Brain microvascular endothelial cell (primary cell): ENCODE data around the gene STH.

Experiments used
- DNase-seq: peaks from one replicate; pipeline ENCODE4 v3.0.0-alpha.2; 2020
- H3K27ac ChIP-seq: fragments of 250-450 bp; sonication (Bioruptor Pico); 2 replicates; pipeline ENCODE4 v1.5.1; 2020; ENCODE audit warnings: mild to moderate bottlenecking, moderate library complexity
- H3K27me3 ChIP-seq: fragments of 250-450 bp; sonication (Bioruptor Pico); replicated peaks from 2 replicates; pipeline ENCODE4 v1.5.1; 2020; ENCODE audit warnings: mild to moderate bottlenecking
- H3K36me3 ChIP-seq: fragments of 250-450 bp; sonication (Bioruptor Pico); replicated peaks from 2 replicates; pipeline ENCODE4 v1.5.1; 2020; ENCODE audit warnings: mild to moderate bottlenecking
- H3K4me3 ChIP-seq: 2 replicates; pipeline ENCODE4 v1.5.1; 2011; ENCODE audit warnings: low read depth, mild to moderate bottlenecking, control low read depth, low read length, moderate library complexity
- in situ Hi-C: cut with HindIII; loops from 2 replicates; pipeline ENCODE4 v1.10.0; 2017; ENCODE audit warnings: low sequenced_read_pairs, low pct_ligation_motif_present
- TF ChIP-seq, protein P1 (sequence below): IDR thresholded peaks from 2 replicates; pipeline ENCODE4 v1.5.1; 2011; ENCODE audit warnings: low read depth, mild to moderate bottlenecking, moderate library complexity, low read length, control low read depth, inconsistent platforms; ENCODE audit errors: missing control alignments

Gene STH

DNA sequence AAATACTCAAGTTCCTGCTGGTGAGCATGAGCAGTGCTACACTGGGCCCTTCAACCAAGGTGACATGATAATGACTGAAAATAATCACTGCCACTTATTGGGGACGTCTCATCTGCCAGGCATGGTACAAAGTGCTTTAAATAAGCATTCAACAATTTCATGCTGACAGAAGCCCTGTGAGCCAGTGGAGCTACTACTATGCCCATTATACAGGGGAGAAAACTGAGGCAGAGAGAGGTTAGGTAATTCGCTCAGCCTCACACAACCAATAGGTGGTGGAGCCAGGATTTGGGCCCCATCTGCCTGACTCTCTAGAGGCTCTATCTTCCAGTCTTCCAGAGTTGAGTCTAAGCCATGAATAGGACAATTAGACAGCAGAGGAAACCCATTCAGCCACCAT is 30.3 kb upstream of the STH start:
- H3K36me3 ChIP-seq: no peaks in the 10 kb centered on the region
- no peak for DNase-seq
- in situ Hi-C loops: no loop called here
- H3K27me3 ChIP-seq: peaks cover 6% of the 10 kb centered on the region
- TF ChIP-seq, protein P1, sequence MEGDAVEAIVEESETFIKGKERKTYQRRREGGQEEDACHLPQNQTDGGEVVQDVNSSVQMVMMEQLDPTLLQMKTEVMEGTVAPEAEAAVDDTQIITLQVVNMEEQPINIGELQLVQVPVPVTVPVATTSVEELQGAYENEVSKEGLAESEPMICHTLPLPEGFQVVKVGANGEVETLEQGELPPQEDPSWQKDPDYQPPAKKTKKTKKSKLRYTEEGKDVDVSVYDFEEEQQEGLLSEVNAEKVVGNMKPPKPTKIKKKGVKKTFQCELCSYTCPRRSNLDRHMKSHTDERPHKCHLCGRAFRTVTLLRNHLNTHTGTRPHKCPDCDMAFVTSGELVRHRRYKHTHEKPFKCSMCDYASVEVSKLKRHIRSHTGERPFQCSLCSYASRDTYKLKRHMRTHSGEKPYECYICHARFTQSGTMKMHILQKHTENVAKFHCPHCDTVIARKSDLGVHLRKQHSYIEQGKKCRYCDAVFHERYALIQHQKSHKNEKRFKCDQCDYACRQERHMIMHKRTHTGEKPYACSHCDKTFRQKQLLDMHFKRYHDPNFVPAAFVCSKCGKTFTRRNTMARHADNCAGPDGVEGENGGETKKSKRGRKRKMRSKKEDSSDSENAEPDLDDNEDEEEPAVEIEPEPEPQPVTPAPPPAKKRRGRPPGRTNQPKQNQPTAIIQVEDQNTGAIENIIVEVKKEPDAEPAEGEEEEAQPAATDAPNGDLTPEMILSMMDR: no peak
- H3K27ac ChIP-seq: no peak overlapping the region
- H3K4me3 ChIP-seq: no peak overlapping the region

DNA sequence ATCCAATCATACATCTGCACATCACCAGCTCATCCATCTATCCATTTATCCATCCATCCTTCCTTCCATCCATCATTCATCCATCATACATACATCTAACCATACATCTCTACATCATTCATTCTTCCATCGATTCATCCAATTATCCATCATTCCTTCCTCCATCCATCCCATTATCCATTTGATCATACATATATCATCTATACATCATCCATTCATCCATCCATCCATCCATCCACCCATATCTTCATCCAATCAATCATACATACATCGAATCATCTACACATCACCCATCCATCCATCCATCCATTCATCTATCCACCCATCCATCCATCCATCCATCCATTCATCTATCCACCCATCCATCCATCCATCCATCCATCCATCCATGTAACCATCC is 29.3 kb upstream of the STH start:
- no peak for DNase-seq
- TF ChIP-seq, protein P1: no peak
- in situ Hi-C loops: no loop called here
- H3K27ac ChIP-seq: no peak overlapping the region
- H3K36me3 ChIP-seq: no peaks in the 10 kb centered on the region
- H3K27me3 ChIP-seq: peaks cover 6% of the 10 kb centered on the region
- no peak overlapping the region for H3K4me3 ChIP-seq

DNA sequence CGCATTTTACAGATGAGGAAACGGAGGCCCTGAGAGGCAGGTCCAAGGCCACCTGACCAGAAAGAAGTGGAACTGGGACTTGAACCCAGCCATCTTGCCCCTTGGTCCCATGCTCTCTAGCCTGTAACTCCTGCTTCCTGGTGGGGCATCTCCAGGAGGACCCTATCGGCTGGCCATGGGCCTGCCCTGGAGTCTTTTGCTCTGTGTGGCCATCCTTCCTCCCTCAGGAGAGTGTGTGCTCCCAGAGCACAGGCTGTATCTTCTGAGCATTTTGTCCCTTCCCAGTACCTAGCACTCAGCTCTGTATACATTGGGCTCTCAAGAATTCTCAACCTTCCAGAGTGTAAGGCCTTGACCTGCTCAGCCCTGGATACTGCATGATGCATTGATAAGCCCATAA is 28.4 kb upstream of the STH start:
- no peak overlapping the region for H3K27ac ChIP-seq
- peaks cover 6% of the 10 kb centered on the region for H3K27me3 ChIP-seq
- no peaks in the 10 kb centered on the region for H3K36me3 ChIP-seq
- TF ChIP-seq, protein P1: no peak
- H3K4me3 ChIP-seq: no peak overlapping the region
- in situ Hi-C loops: no loop called here
- DNase-seq: no peak

DNA sequence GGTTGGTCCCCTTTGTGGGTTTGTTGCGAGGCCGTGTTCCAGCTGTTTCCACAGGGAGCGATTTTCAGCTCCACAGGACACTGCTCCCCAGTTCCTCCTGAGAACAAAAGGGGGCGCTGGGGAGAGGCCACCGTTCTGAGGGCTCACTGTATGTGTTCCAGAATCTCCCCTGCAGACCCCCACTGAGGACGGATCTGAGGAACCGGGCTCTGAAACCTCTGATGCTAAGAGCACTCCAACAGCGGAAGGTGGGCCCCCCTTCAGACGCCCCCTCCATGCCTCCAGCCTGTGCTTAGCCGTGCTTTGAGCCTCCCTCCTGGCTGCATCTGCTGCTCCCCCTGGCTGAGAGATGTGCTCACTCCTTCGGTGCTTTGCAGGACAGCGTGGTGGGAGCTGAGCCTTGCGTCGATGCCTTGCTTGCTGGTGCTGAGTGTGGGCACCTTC is 27.3 kb upstream of the STH start:
- DNase-seq: no peak
- TF ChIP-seq, protein P1: peak; percentile 1
- Histone ChIP-seq H3K27me3 (peaks cover 4% of the 10 kb centered on the region), H3K27ac (no peak overlapping the region), H3K36me3 (no peaks in the 10 kb centered on the region), H3K4me3 (no peak overlapping the region)
- in situ Hi-C loops: no loop called here

DNA sequence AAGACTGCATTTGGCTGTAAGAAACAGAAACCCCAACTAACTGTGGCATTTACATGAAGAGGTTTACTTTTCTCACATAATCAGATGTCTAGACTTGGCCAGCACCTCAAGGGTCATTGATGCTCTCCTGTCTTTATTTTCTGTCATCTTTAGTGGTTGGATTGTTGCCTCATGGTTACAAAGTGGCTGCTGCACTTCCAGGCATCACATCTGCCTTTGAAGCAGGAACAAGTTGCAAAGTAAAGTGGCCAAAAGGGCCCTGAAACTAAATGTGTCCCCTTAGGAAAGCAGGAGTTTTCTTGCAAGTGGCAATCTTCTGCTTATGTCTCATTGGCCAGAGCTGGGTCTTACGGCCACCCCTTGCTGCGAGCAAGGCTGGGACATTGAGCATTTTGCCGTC is 26.5 kb upstream of the STH start:
- no peaks in the 10 kb centered on the region for H3K36me3 ChIP-seq
- no peak overlapping the region for H3K4me3 ChIP-seq
- no peak overlapping the region for H3K27ac ChIP-seq
- DNase-seq: no peak
- in situ Hi-C loops: no loop called here
- H3K27me3 ChIP-seq: no peaks in the 10 kb centered on the region
- TF ChIP-seq, protein P1: no peak

DNA sequence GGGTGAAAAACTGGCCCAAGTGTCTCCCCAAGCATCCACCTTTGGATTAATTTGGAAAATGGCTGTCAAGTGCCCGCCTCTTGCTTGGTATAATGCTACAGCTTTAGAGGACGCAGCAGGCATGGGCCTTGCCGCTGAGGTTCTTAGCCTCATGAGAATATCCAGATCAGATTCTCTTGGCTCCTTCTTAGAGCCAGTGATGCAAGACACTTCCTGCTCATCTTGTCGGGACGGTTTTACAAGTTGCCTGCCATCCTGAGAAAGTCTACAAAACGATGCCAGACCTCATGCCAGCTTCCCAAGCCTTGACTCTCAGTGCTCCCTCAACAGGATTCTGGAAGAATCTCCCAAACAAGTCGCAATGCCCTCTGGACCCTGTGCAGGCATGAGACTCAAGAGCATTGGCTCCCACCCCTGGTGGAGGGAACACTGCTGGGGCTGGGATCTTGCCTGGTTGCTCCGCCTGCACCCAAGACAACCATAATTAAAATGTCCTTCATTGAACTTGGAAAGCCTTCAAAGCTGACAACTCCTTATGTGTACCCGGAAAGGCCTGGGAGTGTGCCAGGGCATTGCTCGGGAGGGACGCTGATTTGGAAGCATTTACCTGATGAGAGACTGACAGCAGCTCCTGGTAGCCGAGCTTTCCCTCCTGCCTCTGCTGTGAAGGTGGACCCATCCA is 25.8 kb upstream of the STH start:
- Histone ChIP-seq H3K27me3 (no peaks in the 10 kb centered on the region), H3K4me3 (no peak overlapping the region), H3K36me3 (no peaks in the 10 kb centered on the region), H3K27ac (no peak overlapping the region)
- TF ChIP-seq, protein P1: no peak
- in situ Hi-C loops: no loop called here
- no peak for DNase-seq
